ENCODE data around the gene RBM23. TPM values are rescaled to one million over a fixed set of nuclear protein-coding genes. Genes with fewer than 3 reads are reported as not detected.

RBM23 gene
- total RNA-seq, 1 experiment from 2014 or later = 70.0 TPM

GRCh38 chr14:22848351-22849164, 70.4 kb downstream of the RBM23 start:
- intact Hi-C loops (cut with micrococcal nuclease; ENCODE audit: unreplicated experiment) = no loop called here
- Histone ChIP-seq H3K9me3 (no peaks in the 10 kb centered on the region), H3K27me3 (replicated peaks; ENCODE audit: control insufficient read depth, insufficient read depth, low read length) (no peaks in the 10 kb centered on the region), H3K36me3 (ENCODE audit: control insufficient read depth, insufficient read depth, low read length) (peaks cover 5% of the 10 kb centered on the region; the same call in 1 of the 2 replicates), H3K4me3 (ENCODE audit: low read depth, low read length) (no peak overlapping the region), H3K4me1 (peaks cover 19% of the 10 kb centered on the region)
- no peaks in the 10 kb centered on the region for H3K9me3 Mint-ChIP-seq (ENCODE audit: unreplicated experiment)
- ChIA-PET POLR2A (interaction anchor here (0.5 kb wide), 1 partner anchor 42 kb away, joined by 4 read pairs; no protein-coding TSS in a partner anchor), CTCF (interaction anchor here (0.6 to 1.0 kb wide), 2 partner anchors 29 to 107 kb away, joined by 3 to 5 read pairs; no protein-coding TSS in a partner anchor)
- H3K4me3 Mint-ChIP-seq (ENCODE audit: unreplicated experiment) = no peak overlapping the region
- no peak for TF ChIP-seq CTCF (IDR thresholded peaks at IDR 0.05; ENCODE audit: insufficient read depth in 1 of 2, low read depth in 1 of 2, low read length in 1 of 2, severe bottlenecking in 1 of 2, unreplicated experiment in 1 of 2)
- H3K27ac Mint-ChIP-seq (ENCODE audit: unreplicated experiment) = no peak overlapping the region
- BruUV-seq (replicated peaks) = no TSS peak
- DNase-seq = no peak
- H3K4me1 Mint-ChIP-seq (ENCODE audit: low read depth, unreplicated experiment) = peaks cover 7% of the 10 kb centered on the region
- no peaks in the 10 kb centered on the region for H3K27me3 Mint-ChIP-seq (ENCODE audit: insufficient read depth, unreplicated experiment)
- peaks cover 27% of the 10 kb centered on the region for H3K36me3 Mint-ChIP-seq (ENCODE audit: insufficient read depth, unreplicated experiment)

- Mint-ChIP-seq H3K27me3 (ENCODE audit: insufficient read depth, unreplicated experiment) (no peaks in the 10 kb centered on the region), H3K27ac (ENCODE audit: unreplicated experiment) (no peak overlapping the region), H3K4me1 (ENCODE audit: low read depth, unreplicated experiment) (peaks cover 3% of the 10 kb centered on the region), H3K4me3 (ENCODE audit: unreplicated experiment) (no peak overlapping the region), H3K36me3 (ENCODE audit: insufficient read depth, unreplicated experiment) (peaks cover 32% of the 10 kb centered on the region), H3K9me3 (ENCODE audit: unreplicated experiment) (no peaks in the 10 kb centered on the region)
- intact Hi-C loops (cut with micrococcal nuclease; ENCODE audit: unreplicated experiment) = no loop called here
- POLR2A ChIA-PET = interaction anchor here (0.5 kb wide), 1 partner anchor 42 kb away, joined by 4 read pairs; no protein-coding TSS in a partner anchor
- Histone ChIP-seq H3K36me3 (ENCODE audit: control insufficient read depth, insufficient read depth, low read length) (peaks cover 5% of the 10 kb centered on the region), H3K9me3 (no peaks in the 10 kb centered on the region), H3K4me1 (peaks cover 11% of the 10 kb centered on the region), H3K4me3 (ENCODE audit: low read depth, low read length) (no peak overlapping the region), H3K27me3 (replicated peaks; ENCODE audit: control insufficient read depth, insufficient read depth, low read length) (no peaks in the 10 kb centered on the region)
- CTCF ChIA-PET = interaction anchor here (1.0 kb wide), 1 partner anchor 28 kb away, joined by 3 read pairs; no protein-coding TSS in a partner anchor
- DNase-seq = no peak
- TF ChIP-seq CTCF (IDR thresholded peaks at IDR 0.05; ENCODE audit: insufficient read depth in 1 of 2, low read depth in 1 of 2, low read length in 1 of 2, severe bottlenecking in 1 of 2, unreplicated experiment in 1 of 2) = no peak
- BruUV-seq (replicated peaks) = no TSS peak
Measured at GRCh38 chr14:22847661-22848341, 71.1 kb downstream of the RBM23 start.

GRCh38 chr14:22846811-22847307, 72.1 kb downstream of the RBM23 start:
- Mint-ChIP-seq H3K27me3 (ENCODE audit: insufficient read depth, unreplicated experiment) (no peaks in the 10 kb centered on the region), H3K36me3 (ENCODE audit: insufficient read depth, unreplicated experiment) (peaks cover 42% of the 10 kb centered on the region), H3K9me3 (ENCODE audit: unreplicated experiment) (no peaks in the 10 kb centered on the region), H3K27ac (ENCODE audit: unreplicated experiment) (no peak overlapping the region), H3K4me1 (ENCODE audit: low read depth, unreplicated experiment) (no peaks in the 10 kb centered on the region), H3K4me3 (ENCODE audit: unreplicated experiment) (no peak overlapping the region)
- no peaks in the 10 kb centered on the region for H3K9me3 ChIP-seq
- CTCF ChIA-PET = no interaction called here
- peaks cover 6% of the 10 kb centered on the region for H3K36me3 ChIP-seq (ENCODE audit: control insufficient read depth, insufficient read depth, low read length)
- TF ChIP-seq CTCF (IDR thresholded peaks at IDR 0.05; ENCODE audit: insufficient read depth in 1 of 2, low read depth in 1 of 2, low read length in 1 of 2, severe bottlenecking in 1 of 2, unreplicated experiment in 1 of 2) = no peak
- no peak for DNase-seq
- TSS peak; percentile 24 for BruUV-seq (replicated peaks)
- H3K4me1 ChIP-seq = peaks cover 4% of the 10 kb centered on the region; the same call in 1 of the 2 replicates
- POLR2A ChIA-PET = no interaction called here
- H3K4me3 ChIP-seq (ENCODE audit: low read depth, low read length) = no peak overlapping the region
- intact Hi-C loops (cut with micrococcal nuclease; ENCODE audit: unreplicated experiment) = no loop called here
- H3K27me3 ChIP-seq (replicated peaks; ENCODE audit: control insufficient read depth, insufficient read depth, low read length) = no peaks in the 10 kb centered on the region

All from Caco-2 (cell line).